HepG2 (cell line): ENCODE measurements around the gene UCN. TPM values are rescaled to one million over a fixed set of nuclear protein-coding genes. Genes with fewer than 3 reads are reported as not detected.

ENCODE experiments used
- ATAC-seq: fragments of 200-7000 bp; cut with Tn5 transposase; 3 replicates; pipeline ENCODE4 v1.9.1; 2020; ENCODE audit warnings: mild to moderate bottlenecking, moderate library complexity
- BruUV-seq: library from RNA; stranded (reverse); fragments of 400-500 nt; replicated peaks from 2 replicates; lab custom pipeline; 2021; lab: Mats Ljungman, UMichigan
- CTCF ChIA-PET: fragments of 300-600 bp; formaldehyde crosslinking; extraction: SDS; loops from one replicate; lab custom pipeline; 2021; ENCODE audit warnings: low total read pairs, inconsistent platforms, low intra/inter-chr PET ratio; lab: Yijun Ruan, JAX
- POLR2A ChIA-PET: fragments of 350-600 bp; sonication (Branson Sonifier 250); formaldehyde crosslinking; loops from one replicate; lab custom pipeline; 2020; ENCODE audit warnings: antibody characterized with exemption, inconsistent platforms; lab: Yijun Ruan, JAX
- DNase-seq: peaks from one replicate; pipeline ENCODE4 v3.0.0-alpha.2; 2015; ENCODE audit warnings: low spot score
- FAIRE-seq: peaks from 3 replicates; lab custom pipeline; 2011; peaks lifted over from hg19 to GRCh38; lab: Jason Lieb, UNC
- H2AFZ ChIP-seq: one replicate; pipeline ENCODE4 v1.6.1; 2011; ENCODE audit warnings: low read length, inconsistent platforms
- H3K27ac ChIP-seq: fragments of 300-600 bp; 3 replicates; pipeline ENCODE4 v1.8.0; 2011; ENCODE audit warnings: mixed run types, mild to moderate bottlenecking, mixed read lengths, low read length, inconsistent platforms; ENCODE audit not compliant: insufficient read depth; ENCODE audit errors: extremely low read length
- H3K27me3 ChIP-seq, 2 experiments: fragments of 200-600 bp in 1 of 2; 2 replicates in 1 of 2; 3 replicates in 1 of 2; pipeline versions ENCODE4 v1.6.0 to v1.8.0; 2011; ENCODE audit warnings: low read length in 2 of 2, mild to moderate bottlenecking in 2 of 2, moderate library complexity in 2 of 2, inconsistent platforms in 1 of 2; ENCODE audit not compliant: insufficient read depth in 2 of 2, control insufficient read depth in 1 of 2
- H3K36me3 ChIP-seq, 2 experiments: fragments of 200-600 bp in 1 of 2; replicated peaks in 1 of 2; 2 replicates in 1 of 2; 3 replicates in 1 of 2; pipeline versions ENCODE4 v1.5.1 to v1.8.0; 2011; ENCODE audit warnings: low read length in 2 of 2, inconsistent platforms in 1 of 2; ENCODE audit not compliant: insufficient read depth in 2 of 2, control insufficient read depth in 1 of 2
- H3K4me1 ChIP-seq: 2 replicates; pipeline ENCODE4 v1.5.1; 2012; ENCODE audit warnings: low read length, inconsistent platforms; ENCODE audit not compliant: insufficient read depth
- H3K4me2 ChIP-seq: 2 replicates; pipeline ENCODE4 v1.6.0; 2011; ENCODE audit warnings: low read depth, low read length, inconsistent platforms
- H3K4me3 ChIP-seq, 3 experiments: fragments of 200-600 bp in 1 of 3; sonication (generic), shearing (Covaris generic) in 1 of 3; replicated peaks in 1 of 3; 2 replicates each; pipeline ENCODE4 v1.5.1; 2011 to 2016; ENCODE audit warnings: low read length in 3 of 3, inconsistent platforms in 2 of 3, low read depth in 2 of 3, mild to moderate bottlenecking in 2 of 3, control low read depth in 1 of 3, mixed read lengths in 1 of 3; ENCODE audit not compliant: insufficient read depth in 1 of 3
- H3K79me2 ChIP-seq: one replicate; pipeline ENCODE4 v1.6.1; 2011; ENCODE audit warnings: low read length, inconsistent platforms; ENCODE audit not compliant: insufficient read depth
- H3K9ac ChIP-seq: 2 replicates; pipeline ENCODE4 v1.6.0; 2011; ENCODE audit warnings: mild to moderate bottlenecking, low read depth, low read length, inconsistent platforms; ENCODE audit not compliant: insufficient read depth
- H3K9me3 ChIP-seq: 2 replicates; pipeline ENCODE4 v1.5.1; 2012; ENCODE audit warnings: mild to moderate bottlenecking, low read length
- H4K20me1 ChIP-seq: 2 replicates; pipeline ENCODE4 v1.6.0; 2011; ENCODE audit warnings: inconsistent platforms, mild to moderate bottlenecking, low read length, moderate library complexity; ENCODE audit not compliant: insufficient read depth
- CEBPB ChIP-seq: IDR thresholded peaks from 2 replicates; pipeline ENCODE4 v1.6.1; 2011; ENCODE audit warnings: low read depth, low read length, improper control_type of control experiment, borderline replicate concordance
- CEBPG ChIP-seq: IDR thresholded peaks from 2 replicates; pipeline ENCODE4 v1.6.1; 2016
- FOXO1 ChIP-seq: sonication (generic); formaldehyde crosslinking; IDR thresholded peaks from 2 replicates; pipeline ENCODE4 v1.4.0; 2020; ENCODE audit warnings: missing genetic modification reagents
- HNRNPL ChIP-seq: fragments of 200-400 bp; formaldehyde crosslinking; IDR thresholded peaks from 2 replicates; pipeline ENCODE4 v1.6.1; 2017; ENCODE audit warnings: mild to moderate bottlenecking, low read depth, low read length
- KDM5B ChIP-seq: sonication (generic); formaldehyde crosslinking; IDR thresholded peaks from 2 replicates; pipeline ENCODE4 v1.4.0; 2020; ENCODE audit warnings: missing genetic modification reagents, mild to moderate bottlenecking, borderline replicate concordance
- KMT2A ChIP-seq: sonication (generic); formaldehyde crosslinking; IDR thresholded peaks from 2 replicates; pipeline ENCODE4 v1.4.0; 2020; ENCODE audit warnings: missing genetic modification reagents
- SALL1 ChIP-seq: sonication (generic); formaldehyde crosslinking; IDR thresholded peaks from 2 replicates; pipeline ENCODE4 v1.8.0; 2022; ENCODE audit warnings: mild to moderate bottlenecking, missing genetic modification reagents
- THAP7 ChIP-seq: sonication (generic); formaldehyde crosslinking; IDR thresholded peaks from 2 replicates; pipeline ENCODE4 v1.8.1; 2023; ENCODE audit warnings: mild to moderate bottlenecking, missing genetic modification reagents
- ZFP37 ChIP-seq: sonication (generic); formaldehyde crosslinking; IDR thresholded peaks from 2 replicates; pipeline ENCODE4 v1.4.0; 2020; ENCODE audit warnings: missing genetic modification reagents, borderline replicate concordance
- ZFYVE20 ChIP-seq: sonication (generic); formaldehyde crosslinking; IDR thresholded peaks from 2 replicates; pipeline ENCODE4 v1.8.0; 2023; ENCODE audit warnings: low read depth, mild to moderate bottlenecking, moderate library complexity, missing genetic modification reagents, borderline replicate concordance
- ZNF18 ChIP-seq: sonication (generic); formaldehyde crosslinking; IDR thresholded peaks from 2 replicates; pipeline ENCODE4 v1.8.0; 2022; ENCODE audit warnings: mild to moderate bottlenecking, missing genetic modification reagents; ENCODE audit not compliant: insufficient replicate concordance
- ZNF441 ChIP-seq: sonication (generic); formaldehyde crosslinking; IDR thresholded peaks from 2 replicates; pipeline ENCODE4 v1.7.0; 2021; ENCODE audit warnings: missing genetic modification reagents, borderline replicate concordance
- ZNF770 ChIP-seq: sonication (generic); formaldehyde crosslinking; IDR thresholded peaks from 2 replicates; pipeline ENCODE4 v1.5.0; 2020; ENCODE audit warnings: mild to moderate bottlenecking, missing genetic modification reagents
- ZNF782 ChIP-seq: sonication (generic); formaldehyde crosslinking; IDR thresholded peaks from 2 replicates; pipeline ENCODE4 v1.4.0; 2020; ENCODE audit warnings: missing genetic modification reagents, mild to moderate bottlenecking, borderline replicate concordance
- WGBS: methylation state at CpG from one replicate; pipeline ENCODE4 v1.1.6; 2017; ENCODE audit warnings: low lambda C conversion rate; 5-methylcytosine and 5-hydroxymethylcytosine counted together
- in situ Hi-C: cut with HindIII; loops from 2 replicates; pipeline ENCODE4 v1.10.0; 2017; ENCODE audit warnings: low pct_unique_long_range_greater_than_20kb; ENCODE audit not compliant: extremely low pct_ligation_motif_present
- intact Hi-C: fragments of 100-400 bp; cut with micrococcal nuclease; formaldehyde crosslinking; loops from one replicate; pipeline ENCODE4 v1.10.0; 2022; ENCODE audit not compliant: unreplicated experiment
- polyA plus RNA-seq, 8 experiments: library from polyadenylated mRNA; depleted of rRNA in 3 of 8; stranded (reverse) in 7 of 8; unstranded in 1 of 8; fragments of >200 nt; fragmentation: Illumina TruSeq in 4 of 8; extraction: Trizol in 4 of 8; gene quantifications; 2 replicates each; pipeline versions ENCODE4 v1.2.1 to v1.2.3, GENCODE V29; 2011 to 2016; ENCODE audit warnings: low read depth in 4 of 8, missing spikeins in 1 of 8, mixed read lengths in 1 of 8; ENCODE audit not compliant: insufficient read depth in 1 of 8
- total RNA-seq, 5 experiments: library from RNA; depleted of rRNA; stranded (reverse); fragments of >200 nt; fragmentation: Illumina TruSeq; extraction: Trizol; gene quantifications; 2 replicates each; pipeline ENCODE4 v1.2.3, GENCODE V29; 2016; ENCODE audit warnings: low read depth in 1 of 5

Gene UCN
- total and polyA plus RNA-seq, 2 of the 13 experiments (the other 11 are each of a cell fraction or from before 2014, with no cell fraction given) = 1.2 to 2.3 TPM

- TF ChIP-seq CEBPB (peak; percentile 51; the same call in 1 of the 2 replicates), ZNF18 (CRISPR knock-in tag) (no peak), CEBPG (CRISPR knock-in tag) (peak; percentile 60), ZNF441 (peak; percentile 45; the same call in 1 of the 2 replicates), KDM5B (CRISPR knock-in tag) (no peak)
- intact Hi-C loops = loop anchor here (5.0 kb wide), 1 partner anchor 198 kb away; no protein-coding TSS in a partner anchor
- in situ Hi-C loops = no loop called here
- Histone ChIP-seq H3K9ac (no peak overlapping the region), H3K4me1 (peaks cover 89% of the 10 kb centered on the region), H3K4me3 (no peak overlapping the region), H3K4me2 (no peak overlapping the region), H3K36me3 (no peaks in the 10 kb centered on the region), H2AFZ (no peak overlapping the region), H3K27me3 (no peaks in the 10 kb centered on the region; a peak in 1 of 5 replicates), H4K20me1 (no peaks in the 10 kb centered on the region), H3K9me3 (no peaks in the 10 kb centered on the region), H3K79me2 (no peaks in the 10 kb centered on the region), H3K27ac (no peak overlapping the region)
- BruUV-seq = no TSS peak
- DNase-seq (no peak), ATAC-seq (no peak), FAIRE-seq (no peak)
- 31% methylated on average over 8 of the region's 8 CpGs for WGBS
- ChIA-PET POLR2A (interaction anchor here (3.3 kb wide), 1 partner anchor 7 kb away, joined by 22 read pairs; no protein-coding TSS in a partner anchor), CTCF (no interaction called here)
Measured at GRCh38 chr2:27294928-27295327, 13.3 kb downstream of the UCN start.

GRCh38 chr2:27291865-27292264 lies 16.4 kb downstream of the UCN start:
- intact Hi-C loops = loop anchor here (1.0 to 5.0 kb wide), 2 partner anchors 27 to 195 kb away; no protein-coding TSS in a partner anchor
- Histone ChIP-seq H3K27ac (no peak overlapping the region), H3K79me2 (no peaks in the 10 kb centered on the region), H3K4me2 (peak overlapping the region; percentile 92), H3K36me3 (no peaks in the 10 kb centered on the region), H3K4me1 (peaks cover 82% of the 10 kb centered on the region), H3K4me3 (peak overlapping the region; percentile 13 to 52 (median 25); a peak in 2 of 6 replicates), H3K9ac (no peak overlapping the region), H4K20me1 (no peaks in the 10 kb centered on the region), H3K9me3 (no peaks in the 10 kb centered on the region), H3K27me3 (no peaks in the 10 kb centered on the region), H2AFZ (no peak overlapping the region)
- 2% methylated on average over 6 of the region's 6 CpGs for WGBS
- CTCF ChIA-PET = interaction anchor here (1.1 kb wide), 1 partner anchor 193 kb away, joined by 3 read pairs; no protein-coding TSS in a partner anchor
- ATAC-seq (peak; percentile 78), FAIRE-seq (peak; percentile 67), DNase-seq (peak; percentile 44)
- no TSS peak for BruUV-seq
- POLR2A ChIA-PET = interaction anchor here (1.0 to 3.3 kb wide), 4 partner anchors 11 to 78 kb away, joined by 3 to 22 read pairs (median 4); no protein-coding TSS in a partner anchor
- in situ Hi-C loops = no loop called here
- TF ChIP-seq ZNF770 (no peak), ZNF782 (no peak), SALL1 (CRISPR knock-in tag) (0 out of 2 replicates have a peak, but pooled peaks have one; percentile 6), THAP7 (CRISPR knock-in tag) (peak; percentile 50; the same call in 1 of the 2 replicates), ZFYVE20 (CRISPR knock-in tag) (no peak), KMT2A (CRISPR knock-in tag) (no peak), FOXO1 (CRISPR knock-in tag) (0 out of 2 replicates have a peak, but pooled peaks have one; percentile 17), ZFP37 (CRISPR knock-in tag) (no peak), HNRNPL (no peak)
